Fibroblast of the aortic adventitia (primary cell): Measurements from ENCODE around the gene RFWD3. TPM values are rescaled to one million over a fixed set of nuclear protein-coding genes. Genes with fewer than 3 reads are reported as not detected.

Experiments
- DNase-seq: peaks from one replicate; pipeline ENCODE4 v3.0.0-alpha.2; 2010; ENCODE audit warnings: low read depth
- H3K4me3 ChIP-seq: 2 replicates; pipeline ENCODE4 v1.5.1; 2011; ENCODE audit warnings: low read depth, mild to moderate bottlenecking, control low read depth, low read length, moderate library complexity
- CTCF ChIP-seq: IDR thresholded peaks from 2 replicates; pipeline ENCODE4 v1.5.1; 2011; ENCODE audit warnings: mild to moderate bottlenecking, low read length, control low read depth, inconsistent platforms; ENCODE audit not compliant: insufficient read depth
- total RNA-seq: library from RNA; depleted of rRNA; stranded (reverse); fragments of >200 nt; gene quantifications from 2 replicates; pipeline ENCODE4 v1.2.3, GENCODE V29; 2012; ENCODE audit warnings: low replicate concordance

Gene RFWD3
- total RNA-seq, 1 donor, result 41.2 TPM

- no peak overlapping the region for H3K4me3 ChIP-seq
- peak; percentile 97 for TF ChIP-seq CTCF
These were observed 42.8 kb upstream of the RFWD3 start for GRCh38 chr16:74709441-74709877.

GRCh38 chr16:74700438-74701225 is 34.0 kb upstream of the RFWD3 start, which contains the start of gene MLKL:
Gene MLKL (minus strand): TSS chr16:74700862. CDS start chr16:74695757, 5,105 bp downstream.
- no peak for TF ChIP-seq CTCF
- DNase-seq, result peak; percentile 51
- peak within 1 kb of the TSS; percentile 93 for H3K4me3 ChIP-seq

More at GRCh38 chr16:74709441-74709877, 42.8 kb upstream of the RFWD3 start:
- DNase-seq, result peak; percentile 78

GRCh38 chr16:74700116-74700437 is 33.4 kb upstream of the RFWD3 start:
- peak; percentile 9 for DNase-seq
- peak overlapping the region; percentile 93 for H3K4me3 ChIP-seq
- TF ChIP-seq CTCF, result no peak

GRCh38 chr16:74699666-74700065 is 33.0 kb upstream of the RFWD3 start:
- no peak for DNase-seq
- TF ChIP-seq CTCF, result no peak
- peak overlapping the region; percentile 43 for H3K4me3 ChIP-seq

- H3K4me3 ChIP-seq, result peak overlapping the region; percentile 9
- DNase-seq, result peak; percentile 2
- no peak for TF ChIP-seq CTCF
These were observed 31.5 kb upstream of the RFWD3 start for GRCh38 chr16:74698222-74698621.

GRCh38 chr16:74695450-74696422 is 29.1 kb upstream of the RFWD3 start:
- peak; percentile 95 for DNase-seq
- peak overlapping the region; percentile 60 for H3K4me3 ChIP-seq
- TF ChIP-seq CTCF, result no peak
